NCI-H2107 treated with DMSO at 0.1 percent for 48 hours (cell line): ENCODE measurements around the gene CTRL.

Source experiments
- DNase-seq: peaks from one replicate; lab custom pipeline; 2025; ENCODE audit not compliant: unreplicated experiment; lab: John Stamatoyannopoulos, UW

Gene CTRL

DNA sequence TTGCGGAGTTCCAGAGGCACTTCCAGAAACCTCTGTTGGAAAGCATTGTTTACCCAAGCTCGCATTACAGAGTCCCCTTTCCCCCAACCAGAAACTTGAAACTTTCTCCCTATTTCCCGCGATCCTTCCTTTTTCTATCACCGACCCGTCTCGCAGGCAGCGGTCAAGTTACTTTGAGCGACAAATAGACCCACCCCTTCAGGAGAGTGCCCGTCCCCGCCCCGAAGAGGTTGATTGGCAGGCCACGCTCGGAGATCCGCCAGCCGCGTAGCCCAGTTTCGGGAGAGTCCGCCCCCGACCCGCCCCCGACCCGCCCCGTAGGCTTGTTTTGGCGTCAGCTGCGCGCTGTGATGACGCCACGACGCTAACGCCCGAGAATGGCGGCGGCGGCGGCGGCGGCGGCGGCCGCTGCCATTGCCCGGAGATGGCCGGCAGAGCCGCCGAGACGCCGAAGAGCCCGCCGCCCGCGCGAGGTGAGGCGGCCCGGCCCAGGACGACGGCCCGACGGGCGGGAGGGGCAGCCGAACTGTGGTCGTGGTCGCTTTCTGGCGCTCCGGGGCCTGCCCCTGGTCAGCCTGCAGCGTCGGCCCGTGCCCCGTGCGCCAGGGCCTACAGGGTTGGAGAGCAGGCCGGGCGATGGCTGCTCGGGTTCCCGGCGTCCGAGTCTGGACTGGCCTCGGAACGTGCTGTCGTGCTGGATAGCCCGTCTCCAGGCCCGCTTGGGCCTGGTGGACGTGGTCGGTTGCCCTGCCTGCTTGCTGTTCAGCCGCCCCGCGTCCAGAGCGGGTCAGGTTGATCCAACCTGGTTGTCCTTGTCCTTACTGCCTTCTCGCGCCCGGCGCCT lies 38.5 kb downstream of the CTRL start, which contains the start of gene PSKH1:
PSKH1 (plus strand) TSS at position 356 of the 844 bp plus-strand sequence. CDS start 15,496 bp downstream, outside the sequence.
- peak; percentile 91 for DNase-seq

GRCh38 chr16:67892375-67892774 lies 39.3 kb downstream of the CTRL start:
- no peak for DNase-seq

- no peak for DNase-seq
Measured at GRCh38 chr16:67888331-67888730, 43.3 kb downstream of the CTRL start.

DNA sequence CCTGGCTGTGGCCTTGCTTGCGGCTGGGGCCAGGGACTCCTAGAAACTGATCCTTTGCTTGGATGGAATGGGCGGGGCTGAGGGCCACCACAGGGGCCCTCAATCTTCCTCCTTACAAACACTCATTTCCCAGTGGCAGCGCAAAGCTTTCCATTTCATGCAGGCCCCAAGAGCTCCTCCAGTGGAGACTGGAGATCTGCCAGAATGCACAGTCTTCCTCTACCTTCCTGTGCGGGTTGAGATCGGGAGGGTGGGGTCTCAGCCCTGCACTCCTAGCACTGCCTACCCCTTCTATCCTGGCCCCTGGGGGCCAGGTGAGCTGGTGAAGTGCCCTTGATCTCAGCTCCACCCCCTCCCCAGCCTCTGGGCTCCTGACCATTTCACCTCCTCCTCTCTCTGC lies 45.3 kb downstream of the CTRL start:
- no peak for DNase-seq

- DNase-seq = no peak
Measured at GRCh38 chr16:67885976-67886375, 45.7 kb downstream of the CTRL start.

DNA sequence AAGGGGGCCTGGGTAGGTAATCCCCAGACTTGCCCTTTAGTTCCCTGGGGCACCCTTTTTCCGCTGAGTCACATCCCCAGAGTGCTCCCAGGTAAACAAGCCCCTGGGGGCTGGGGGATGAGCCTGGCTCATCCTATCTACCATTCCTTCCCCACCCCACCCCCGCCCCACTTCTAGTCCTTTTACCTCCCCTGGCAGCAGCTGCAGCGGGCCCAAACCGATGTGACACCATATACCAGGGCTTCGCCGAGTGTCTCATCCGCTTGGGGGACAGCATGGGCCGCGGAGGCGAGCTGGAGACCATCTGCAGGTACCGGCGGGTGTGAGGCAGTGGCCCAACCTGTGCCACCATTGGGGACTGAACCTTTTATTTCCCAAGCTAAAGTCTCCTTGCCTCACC lies 46.1 kb downstream of the CTRL start:
- DNase-seq = no peak

DNA sequence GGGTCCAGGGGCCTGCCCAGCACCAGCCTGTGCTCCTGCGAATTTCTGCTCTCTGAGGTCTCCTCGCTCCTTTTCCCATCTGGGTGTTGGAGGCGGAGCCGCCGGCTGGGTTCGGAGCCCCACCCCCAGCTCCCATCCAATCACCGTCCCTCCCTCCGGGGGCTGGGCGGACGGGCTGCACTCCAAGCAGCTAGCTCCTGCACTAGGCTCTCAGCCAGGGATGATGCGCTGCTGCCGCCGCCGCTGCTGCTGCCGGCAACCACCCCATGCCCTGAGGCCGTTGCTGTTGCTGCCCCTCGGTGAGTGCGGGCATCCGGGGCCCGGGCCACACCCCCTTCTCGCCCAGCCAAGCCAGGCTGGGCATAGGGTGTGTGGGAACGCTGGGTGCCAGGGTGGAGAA lies 47.0 kb downstream of the CTRL start, which contains the start of gene NRN1L:
NRN1L (plus strand) TSS at position 202 of the 400 bp plus-strand sequence; CDS start at position 221, 19 bp downstream.
- DNase-seq = no peak

DNA sequence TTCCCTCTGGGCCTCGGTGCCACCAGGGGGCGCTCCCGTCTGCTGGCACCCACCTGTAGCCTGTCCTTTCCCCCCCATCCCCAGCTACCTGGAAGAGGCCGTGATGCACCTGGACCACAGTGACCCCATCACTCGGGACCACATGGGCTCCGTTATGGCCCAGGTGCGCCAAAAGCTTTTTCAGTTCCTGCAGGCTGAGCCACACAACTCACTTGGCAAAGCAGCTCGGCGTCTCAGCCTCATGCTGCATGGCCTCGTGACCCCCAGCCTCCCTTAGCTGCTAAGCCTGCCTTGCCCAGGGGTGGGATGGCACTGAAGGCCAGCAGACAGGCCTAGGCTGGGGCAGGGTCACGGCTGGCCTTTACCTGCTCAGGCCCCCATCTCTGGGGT lies 47.8 kb downstream of the CTRL start:
- peak; percentile 30 for DNase-seq

DNA sequence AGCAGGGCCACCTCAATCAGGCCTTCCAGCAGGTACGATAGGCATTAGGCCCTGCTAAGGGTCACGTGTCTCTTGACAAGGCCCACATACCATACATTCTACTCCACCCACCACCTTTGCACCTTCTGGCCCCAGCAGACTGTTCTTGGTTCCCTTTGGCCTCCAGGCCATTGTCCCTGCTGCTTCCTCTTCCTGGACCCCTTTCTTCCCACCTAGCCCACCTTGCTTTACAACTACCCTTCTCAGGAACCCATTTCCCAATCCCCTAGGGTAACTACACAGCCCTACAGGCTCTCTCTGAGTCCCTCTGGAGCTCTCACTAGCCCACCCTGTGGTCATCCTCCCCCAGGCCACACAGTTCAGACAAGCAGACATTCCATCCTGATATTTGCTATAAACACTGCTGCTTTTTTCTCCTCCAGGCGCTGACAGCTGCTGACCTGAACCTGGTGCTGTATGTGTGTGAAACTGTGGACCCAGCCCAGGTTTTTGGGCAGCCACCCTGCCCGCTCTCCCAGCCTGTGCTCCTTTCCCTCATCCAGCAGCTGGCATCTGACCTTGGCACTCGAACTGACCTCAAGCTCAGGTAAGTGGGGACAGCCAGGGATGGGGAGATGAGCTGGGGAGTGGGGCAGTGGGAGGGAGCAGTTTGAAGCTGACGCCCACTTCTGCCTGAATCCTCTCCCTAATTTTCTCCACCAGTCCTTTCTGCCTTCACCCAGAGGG lies 48.4 kb downstream of the CTRL start:
- no peak for DNase-seq

DNA sequence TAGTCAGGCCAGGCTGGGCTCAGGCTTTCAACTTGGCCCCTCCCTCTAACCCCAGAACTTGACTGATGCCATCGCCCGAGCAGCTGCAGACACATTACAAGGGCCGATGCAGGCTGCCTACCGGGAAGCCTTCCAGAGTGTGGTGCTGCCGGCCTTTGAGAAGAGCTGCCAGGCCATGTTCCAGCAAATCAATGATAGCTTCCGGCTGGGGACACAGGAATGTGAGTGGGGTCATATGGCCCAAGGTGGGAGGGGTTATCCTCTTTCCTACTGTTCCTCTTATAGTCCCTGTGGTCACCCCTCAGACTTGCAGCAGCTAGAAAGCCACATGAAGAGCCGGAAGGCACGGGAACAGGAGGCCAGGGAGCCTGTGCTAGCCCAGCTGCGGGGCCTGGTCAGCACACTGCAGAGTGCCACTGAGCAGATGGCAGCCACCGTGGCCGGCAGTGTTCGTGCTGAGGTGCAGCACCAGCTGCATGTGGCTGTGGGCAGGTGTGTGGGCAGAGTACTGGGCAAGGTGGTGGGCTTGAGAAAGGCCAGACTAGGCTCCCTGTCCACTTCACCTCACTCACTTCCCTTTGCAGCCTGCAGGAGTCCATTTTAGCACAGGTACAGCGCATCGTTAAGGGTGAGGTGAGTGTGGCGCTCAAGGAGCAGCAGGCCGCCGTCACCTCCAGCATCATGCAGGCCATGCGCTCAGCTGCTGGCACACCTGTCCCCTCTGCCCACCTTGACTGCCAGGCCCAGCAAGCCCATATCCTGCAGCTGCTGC lies 49.1 kb downstream of the CTRL start:
- DNase-seq = no peak

DNA sequence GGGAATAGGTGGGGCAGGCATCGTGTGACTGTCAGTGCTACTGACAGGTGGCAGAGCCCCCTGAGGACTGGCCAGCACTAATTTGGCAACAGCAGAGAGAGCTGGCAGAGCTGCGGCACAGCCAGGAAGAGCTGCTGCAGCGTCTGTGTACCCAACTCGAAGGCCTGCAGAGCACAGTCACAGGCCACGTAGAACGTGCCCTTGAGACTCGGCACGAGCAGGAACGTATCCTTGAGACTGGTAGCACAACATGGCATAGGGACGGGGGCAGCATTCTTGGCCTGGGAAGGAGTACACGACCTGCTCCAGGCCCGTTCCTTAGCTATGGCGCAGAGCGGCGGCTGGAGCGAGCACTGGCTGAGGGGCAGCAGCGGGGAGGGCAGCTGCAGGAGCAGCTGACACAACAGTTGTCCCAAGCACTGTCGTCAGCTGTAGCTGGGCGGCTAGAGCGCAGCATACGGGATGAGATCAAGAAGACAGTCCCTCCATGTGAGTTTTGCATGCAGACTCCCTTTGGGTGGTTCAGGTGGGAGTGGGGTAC lies 50.0 kb downstream of the CTRL start:
- DNase-seq = no peak

- no peak for DNase-seq
Measured at GRCh38 chr16:67880584-67880983, 51.1 kb downstream of the CTRL start.

GRCh38 chr16:67879936-67880335 lies 51.7 kb downstream of the CTRL start:
- DNase-seq = no peak
